Adrenal gland (tissue), 5 donors: ENCODE results near the gene PPCS.

ENCODE experiments used
- CTCF ChIP-seq, 6 experiments: fragments of 450-650 bp in 4 of 6; fragments of 200-600 bp in 2 of 6; sonication (generic) in 1 of 6; IDR thresholded peaks; 1 replicate in 5 of 6; 2 replicates in 1 of 6; pipeline versions ENCODE4 v1.5.1 to v1.8.0; 2016 to 2021; ENCODE audit warnings: antibody characterized with exemption in 6 of 6, mild to moderate bottlenecking in 2 of 6, moderate library complexity in 1 of 6
- POLR2A ChIP-seq, 2 donors: fragments of 450-650 bp; IDR thresholded peaks; one replicate each; pipeline ENCODE4 v1.6.1; 2017; ENCODE audit warnings: antibody characterized with exemption in 2 of 2, mild to moderate bottlenecking in 2 of 2, moderate library complexity in 1 of 2
- donor health status: DM: no; HTN: no; CAD: no.

GRCh38 chr1:42476605-42477004 lies 20.3 kb downstream of the PPCS start:
- no peak for TF ChIP-seq CTCF (IDR thresholded peaks at IDR 0.05)
- no peak for TF ChIP-seq POLR2A (IDR thresholded peaks at IDR 0.05)
